Measurements from ENCODE around the gene CNTN5. TPM values are rescaled to one million over a fixed set of nuclear protein-coding genes. Genes with fewer than 3 reads are reported as not detected.

The CNTN5 gene
- total and polyA plus RNA-seq, 2 experiments from 2014 or later = 9.6 to 10.6 TPM

DNA sequence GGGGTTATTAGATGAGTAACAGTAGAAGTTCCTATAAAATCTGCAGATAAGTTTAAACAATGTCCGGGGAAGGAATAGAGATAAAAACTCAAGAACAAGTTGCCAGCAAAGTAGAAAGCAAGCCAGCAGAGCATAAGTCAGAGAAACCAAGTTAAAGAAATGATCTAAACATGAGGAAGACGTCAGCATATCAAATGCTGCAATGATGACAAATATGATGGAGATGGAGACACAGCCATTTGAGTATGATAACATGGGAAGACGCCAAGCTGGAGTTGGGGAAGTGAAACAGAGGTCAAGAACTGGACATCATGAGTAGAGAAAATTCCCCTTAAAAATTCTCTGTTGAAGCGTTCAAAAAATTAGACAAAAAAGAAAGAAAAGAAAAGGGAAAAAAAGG, 571.5 kb downstream of the CNTN5 start:
- no peak for DNase-seq (ENCODE audit: low spot score)
- no peaks in the 10 kb centered on the region for H3K36me3 ChIP-seq (replicated peaks; ENCODE audit: insufficient read depth, low read depth)
- no peak overlapping the region for H3K27ac ChIP-seq
- H3K9me3 ChIP-seq (ENCODE audit: low read depth) = no peaks in the 10 kb centered on the region
- H3K79me2 ChIP-seq = no peaks in the 10 kb centered on the region
- no peaks in the 10 kb centered on the region for H3K4me1 ChIP-seq (ENCODE audit: insufficient read depth)
- WGBS (ENCODE audit: low lambda C conversion rate, missing lambda C conversion rate) = 58% methylated on average over 4 of the region's 4 CpGs
- no peaks in the 10 kb centered on the region for H4K20me1 ChIP-seq (ENCODE audit: insufficient read depth, poor library complexity, severe bottlenecking)
- no peak overlapping the region for H2AFZ ChIP-seq
- no peak overlapping the region for H3K4me2 ChIP-seq
- H3K9me2 ChIP-seq (replicated peaks; ENCODE audit: insufficient read depth) = no peaks in the 10 kb centered on the region
- H3K4me3 ChIP-seq = no peak overlapping the region
- TF ChIP-seq EZH2phosphoT487 (IDR thresholded peaks at IDR 0.05; ENCODE audit: low read depth, severe bottlenecking, unreplicated experiment) = no peak
- TF ChIP-seq, protein P1, sequence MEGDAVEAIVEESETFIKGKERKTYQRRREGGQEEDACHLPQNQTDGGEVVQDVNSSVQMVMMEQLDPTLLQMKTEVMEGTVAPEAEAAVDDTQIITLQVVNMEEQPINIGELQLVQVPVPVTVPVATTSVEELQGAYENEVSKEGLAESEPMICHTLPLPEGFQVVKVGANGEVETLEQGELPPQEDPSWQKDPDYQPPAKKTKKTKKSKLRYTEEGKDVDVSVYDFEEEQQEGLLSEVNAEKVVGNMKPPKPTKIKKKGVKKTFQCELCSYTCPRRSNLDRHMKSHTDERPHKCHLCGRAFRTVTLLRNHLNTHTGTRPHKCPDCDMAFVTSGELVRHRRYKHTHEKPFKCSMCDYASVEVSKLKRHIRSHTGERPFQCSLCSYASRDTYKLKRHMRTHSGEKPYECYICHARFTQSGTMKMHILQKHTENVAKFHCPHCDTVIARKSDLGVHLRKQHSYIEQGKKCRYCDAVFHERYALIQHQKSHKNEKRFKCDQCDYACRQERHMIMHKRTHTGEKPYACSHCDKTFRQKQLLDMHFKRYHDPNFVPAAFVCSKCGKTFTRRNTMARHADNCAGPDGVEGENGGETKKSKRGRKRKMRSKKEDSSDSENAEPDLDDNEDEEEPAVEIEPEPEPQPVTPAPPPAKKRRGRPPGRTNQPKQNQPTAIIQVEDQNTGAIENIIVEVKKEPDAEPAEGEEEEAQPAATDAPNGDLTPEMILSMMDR (IDR thresholded peaks at IDR 0.05; ENCODE audit: poor library complexity) = no peak
- no peak for TF ChIP-seq EZH2 (IDR thresholded peaks at IDR 0.05; ENCODE audit: borderline replicate concordance)
- H3K27me3 ChIP-seq = no peaks in the 10 kb centered on the region

DNA sequence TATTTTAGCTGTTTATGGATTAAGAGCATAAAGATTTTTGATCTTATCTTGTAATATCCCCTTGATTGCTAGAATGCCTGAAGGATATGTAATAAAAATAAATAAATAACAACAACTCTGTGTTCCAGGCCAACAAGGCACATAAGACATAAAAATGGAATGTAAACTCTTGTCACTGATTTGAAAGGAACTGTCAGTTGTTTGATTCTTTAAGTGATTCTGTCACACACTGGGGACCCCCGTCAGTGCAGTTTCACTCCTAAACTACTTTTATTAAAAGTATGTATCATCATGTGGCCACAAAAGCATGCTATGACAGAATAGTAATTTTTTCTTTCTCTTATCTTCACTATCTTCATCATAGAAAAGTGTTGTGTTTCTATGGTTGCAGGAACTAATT, 572.4 kb downstream of the CNTN5 start:
- Histone ChIP-seq H2AFZ (no peak overlapping the region), H3K27me3 (no peaks in the 10 kb centered on the region), H3K4me3 (no peak overlapping the region), H3K36me3 (replicated peaks; ENCODE audit: insufficient read depth, low read depth) (no peaks in the 10 kb centered on the region), H3K9me2 (replicated peaks; ENCODE audit: insufficient read depth) (no peaks in the 10 kb centered on the region), H3K9me3 (ENCODE audit: low read depth) (no peaks in the 10 kb centered on the region), H3K4me1 (ENCODE audit: insufficient read depth) (no peaks in the 10 kb centered on the region), H3K27ac (no peak overlapping the region), H4K20me1 (ENCODE audit: insufficient read depth, poor library complexity, severe bottlenecking) (no peaks in the 10 kb centered on the region), H3K79me2 (no peaks in the 10 kb centered on the region), H3K4me2 (no peak overlapping the region)
- no peak for DNase-seq (ENCODE audit: low spot score)
- 79% methylated on average over 1 of the region's 1 CpG for WGBS (ENCODE audit: low lambda C conversion rate, missing lambda C conversion rate)
- TF ChIP-seq EZH2phosphoT487 (IDR thresholded peaks at IDR 0.05; ENCODE audit: low read depth, severe bottlenecking, unreplicated experiment) = no peak
- TF ChIP-seq, protein P1 (IDR thresholded peaks at IDR 0.05; ENCODE audit: poor library complexity) = no peak
- no peak for TF ChIP-seq EZH2 (IDR thresholded peaks at IDR 0.05; ENCODE audit: borderline replicate concordance)

DNA sequence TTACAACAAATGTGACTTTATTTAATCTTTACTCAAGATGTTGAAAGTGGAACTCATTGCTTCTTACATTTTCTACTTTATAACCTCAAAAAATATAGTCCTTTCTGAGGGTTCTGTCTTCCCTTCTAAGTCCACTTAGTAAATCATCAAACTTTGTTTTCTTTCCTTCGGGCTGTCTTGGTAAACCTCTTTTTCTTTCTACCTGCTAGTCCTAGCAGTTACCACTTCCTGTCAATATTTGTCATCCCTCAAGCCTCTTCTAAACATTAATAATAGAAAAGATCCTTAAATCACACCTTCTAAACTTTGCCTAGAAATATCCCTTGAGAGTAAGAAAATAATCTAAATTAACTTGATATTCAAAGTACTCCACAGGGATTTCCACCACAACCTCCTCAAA, 580.4 kb downstream of the CNTN5 start:
- no peaks in the 10 kb centered on the region for H3K9me2 ChIP-seq (replicated peaks; ENCODE audit: insufficient read depth)
- no peaks in the 10 kb centered on the region for H3K27me3 ChIP-seq
- no peak overlapping the region for H3K4me2 ChIP-seq
- no peak for DNase-seq (ENCODE audit: low spot score)
- no peaks in the 10 kb centered on the region for H3K79me2 ChIP-seq
- TF ChIP-seq EZH2 (IDR thresholded peaks at IDR 0.05; ENCODE audit: borderline replicate concordance) = no peak
- no peak for TF ChIP-seq EZH2phosphoT487 (IDR thresholded peaks at IDR 0.05; ENCODE audit: low read depth, severe bottlenecking, unreplicated experiment)
- TF ChIP-seq, protein P1 (IDR thresholded peaks at IDR 0.05; ENCODE audit: poor library complexity) = no peak
- no peak overlapping the region for H2AFZ ChIP-seq
- H3K4me1 ChIP-seq (ENCODE audit: insufficient read depth) = no peaks in the 10 kb centered on the region
- WGBS (ENCODE audit: low lambda C conversion rate, missing lambda C conversion rate) = 63% methylated on average over 1 of the region's 1 CpG
- H3K36me3 ChIP-seq (replicated peaks; ENCODE audit: insufficient read depth, low read depth) = no peaks in the 10 kb centered on the region
- H3K4me3 ChIP-seq = no peak overlapping the region
- H4K20me1 ChIP-seq (ENCODE audit: insufficient read depth, poor library complexity, severe bottlenecking) = no peaks in the 10 kb centered on the region
- no peaks in the 10 kb centered on the region for H3K9me3 ChIP-seq (ENCODE audit: low read depth)
- H3K27ac ChIP-seq = no peak overlapping the region

DNA sequence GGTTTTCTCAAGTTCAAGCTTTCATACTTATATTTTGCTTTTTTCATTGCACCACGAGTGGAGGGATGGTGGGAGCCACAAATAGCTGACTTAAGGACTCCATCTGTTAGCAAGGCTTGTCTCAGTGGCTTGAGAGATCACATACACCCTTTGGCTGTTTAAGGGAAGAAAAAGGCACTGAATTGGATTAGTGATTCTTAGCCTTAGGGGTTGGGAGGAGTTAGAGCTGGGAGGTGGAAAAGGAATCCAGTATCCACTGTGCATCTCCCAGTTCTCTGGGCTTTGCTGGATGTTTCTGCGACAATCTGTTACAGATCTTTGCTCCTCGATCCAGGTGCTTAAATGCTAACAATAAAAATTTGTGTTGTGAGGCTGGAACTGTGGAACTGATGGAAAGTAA, 593.6 kb downstream of the CNTN5 start:
- Histone ChIP-seq H3K4me1 (ENCODE audit: insufficient read depth) (no peaks in the 10 kb centered on the region), H3K79me2 (no peaks in the 10 kb centered on the region), H3K9me2 (replicated peaks; ENCODE audit: insufficient read depth) (no peaks in the 10 kb centered on the region), H2AFZ (no peak overlapping the region), H3K4me2 (no peak overlapping the region), H3K27me3 (no peaks in the 10 kb centered on the region), H3K9me3 (ENCODE audit: low read depth) (no peaks in the 10 kb centered on the region), H3K27ac (no peak overlapping the region), H3K36me3 (replicated peaks; ENCODE audit: insufficient read depth, low read depth) (no peaks in the 10 kb centered on the region), H4K20me1 (ENCODE audit: insufficient read depth, poor library complexity, severe bottlenecking) (no peaks in the 10 kb centered on the region), H3K4me3 (no peak overlapping the region)
- no peak for TF ChIP-seq EZH2phosphoT487 (IDR thresholded peaks at IDR 0.05; ENCODE audit: low read depth, severe bottlenecking, unreplicated experiment)
- TF ChIP-seq EZH2 (IDR thresholded peaks at IDR 0.05; ENCODE audit: borderline replicate concordance) = no peak
- 71% methylated on average over 3 of the region's 3 CpGs for WGBS (ENCODE audit: low lambda C conversion rate, missing lambda C conversion rate)
- DNase-seq (ENCODE audit: low spot score) = no peak

Measured in hepatocyte (in vitro differentiated cells).